ENCODE data around the gene ARSB.
A peak's percentile ranks its signal among the peaks of the same experiment; 100 is the strongest.
"Not testable (repeated sequence)": the region's sequence is repeated elsewhere in the genome, so short reads cannot be mapped to it uniquely, and the experiment has no call there.

ARSB gene

GRCh38 chr5:78983601-78984438 is 1.3 kb downstream of the ARSB start:
- Histone ChIP-seq H3K9me2 (replicated peaks; ENCODE audit: low read depth, low read length) (no peaks in the 10 kb centered on the region), H3K27me3 (ENCODE audit: insufficient read depth, low read length, poor library complexity, severe bottlenecking) (no peaks in the 10 kb centered on the region), H3K36me3 (ENCODE audit: insufficient read depth, low read length) (no peaks in the 10 kb centered on the region), H3F3A (ENCODE audit: low read depth) (no peaks in the 10 kb centered on the region), H4K20me1 (ENCODE audit: insufficient read depth, low read length, poor library complexity, severe bottlenecking) (no peaks in the 10 kb centered on the region), H3K4me1 (ENCODE audit: insufficient read depth, low read length, poor library complexity, severe bottlenecking) (peaks cover 35% of the 10 kb centered on the region), H3K9me3 (ENCODE audit: insufficient read depth, low read depth, low read length) (no peaks in the 10 kb centered on the region), H3K4me3 (ENCODE audit: low read length, poor library complexity, severe bottlenecking) (peak overlapping the region; percentile 74), H3K79me2 (ENCODE audit: insufficient read depth, low read length) (peaks cover 21% of the 10 kb centered on the region; the same call in 1 of the 2 replicates), H3K9ac (ENCODE audit: low read depth, low read length, poor library complexity, severe bottlenecking) (peak overlapping the region; percentile 75), H2AFZ (ENCODE audit: low read length) (peak overlapping the region; percentile 86), H3K4me2 (ENCODE audit: low read depth, low read length, poor library complexity, severe bottlenecking) (peak overlapping the region; percentile 74)
- TF ChIP-seq CTCF (conservative IDR thresholded peaks at IDR 0.05; ENCODE audit: low read length): no peak
- TF ChIP-seq EZH2phosphoT487 (IDR thresholded peaks at IDR 0.05; ENCODE audit: borderline replicate concordance): no peak

- H3K4me2 ChIP-seq (ENCODE audit: low read depth, low read length, poor library complexity, severe bottlenecking): peak overlapping the region; percentile 74
- not testable (repeated sequence) for H3K9me2 ChIP-seq (replicated peaks; ENCODE audit: low read depth, low read length); H3K27me3 ChIP-seq (ENCODE audit: insufficient read depth, low read length, poor library complexity, severe bottlenecking); H3F3A ChIP-seq (ENCODE audit: low read depth); H3K36me3 ChIP-seq (ENCODE audit: insufficient read depth, low read length); H3K9me3 ChIP-seq (ENCODE audit: insufficient read depth, low read depth, low read length); H4K20me1 ChIP-seq (ENCODE audit: insufficient read depth, low read length, poor library complexity, severe bottlenecking)
- H3K4me1 ChIP-seq (ENCODE audit: insufficient read depth, low read length, poor library complexity, severe bottlenecking): peaks cover 35% of the 10 kb centered on the region
- peaks cover 21% of the 10 kb centered on the region; the same call in 1 of the 2 replicates for H3K79me2 ChIP-seq (ENCODE audit: insufficient read depth, low read length)
- peak overlapping the region; percentile 86 for H2AFZ ChIP-seq (ENCODE audit: low read length)
- H3K9ac ChIP-seq (ENCODE audit: low read depth, low read length, poor library complexity, severe bottlenecking): peak overlapping the region; percentile 75
- H3K4me3 ChIP-seq (ENCODE audit: low read length, poor library complexity, severe bottlenecking): peak overlapping the region; percentile 74
Observed at GRCh38 chr5:78983194-78983593, 1.9 kb downstream of the ARSB start.

- H3K4me1 ChIP-seq (ENCODE audit: insufficient read depth, low read length, poor library complexity, severe bottlenecking): peaks cover 22% of the 10 kb centered on the region
- H3K9me2 ChIP-seq (replicated peaks; ENCODE audit: low read depth, low read length): no peaks in the 10 kb centered on the region
- H3K27me3 ChIP-seq (ENCODE audit: insufficient read depth, low read length, poor library complexity, severe bottlenecking): no peaks in the 10 kb centered on the region
- H3K4me2 ChIP-seq (ENCODE audit: low read depth, low read length, poor library complexity, severe bottlenecking): no peak overlapping the region
- H3F3A ChIP-seq (ENCODE audit: low read depth): no peaks in the 10 kb centered on the region
- no peak overlapping the region for H2AFZ ChIP-seq (ENCODE audit: low read length)
- H3K79me2 ChIP-seq (ENCODE audit: insufficient read depth, low read length): peaks cover 21% of the 10 kb centered on the region; the same call in 1 of the 2 replicates
- no peaks in the 10 kb centered on the region for H3K36me3 ChIP-seq (ENCODE audit: insufficient read depth, low read length)
- H3K4me3 ChIP-seq (ENCODE audit: low read length, poor library complexity, severe bottlenecking): no peak overlapping the region
- H3K9me3 ChIP-seq (ENCODE audit: insufficient read depth, low read depth, low read length): no peaks in the 10 kb centered on the region
- TF ChIP-seq CTCF (conservative IDR thresholded peaks at IDR 0.05; ENCODE audit: low read length) (no peak), EZH2phosphoT487 (IDR thresholded peaks at IDR 0.05; ENCODE audit: borderline replicate concordance) (no peak)
- no peak overlapping the region for H3K9ac ChIP-seq (ENCODE audit: low read depth, low read length, poor library complexity, severe bottlenecking)
- H4K20me1 ChIP-seq (ENCODE audit: insufficient read depth, low read length, poor library complexity, severe bottlenecking): no peaks in the 10 kb centered on the region
Observed at GRCh38 chr5:78979909-78980308, 5.2 kb downstream of the ARSB start.
